Measurements from ENCODE around the gene SIGLEC11. TPM values are rescaled to one million over a fixed set of nuclear protein-coding genes. Genes with fewer than 3 reads are reported as not detected.

SIGLEC11 gene
- polyA plus RNA-seq, 1 donor from 2014 or later: not detected

DNA sequence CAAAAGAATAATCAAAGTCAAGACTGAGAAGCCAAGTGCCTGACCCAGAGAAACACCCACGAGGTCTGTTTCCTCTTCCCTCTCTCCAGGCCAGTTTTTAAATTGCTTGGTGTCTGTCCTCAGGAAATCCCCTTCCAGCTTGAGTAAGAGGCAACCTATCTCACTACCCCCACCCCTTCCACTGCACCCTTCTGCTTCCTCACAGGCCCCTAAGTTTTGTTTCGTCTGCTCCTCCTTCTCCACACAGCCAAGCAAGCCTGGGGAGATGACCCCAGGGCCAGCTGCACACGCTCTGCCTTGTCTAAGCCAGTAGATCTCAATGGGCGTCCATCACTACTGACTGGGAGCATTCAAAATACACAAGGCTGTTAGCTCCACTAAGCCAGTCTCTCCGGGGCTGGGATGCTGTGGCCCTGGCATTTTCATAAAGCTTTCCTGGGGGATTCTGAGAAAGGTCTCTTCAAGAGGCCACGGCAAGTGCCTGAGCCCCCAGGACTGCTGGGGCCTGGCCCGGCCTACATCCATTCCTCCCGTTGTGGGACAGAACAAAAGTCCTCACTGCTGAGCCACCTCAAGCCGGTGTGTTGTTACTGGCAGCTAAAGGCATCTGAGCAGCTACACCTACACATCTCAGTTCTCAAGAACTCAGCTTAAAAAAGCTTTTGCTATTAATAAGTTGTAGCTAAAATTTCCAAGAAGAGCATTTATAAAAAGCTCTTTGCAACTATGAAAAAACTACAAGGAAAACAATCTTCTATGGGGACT is 49.4 kb downstream of the SIGLEC11 start:
- Histone ChIP-seq H3K9me3 (ENCODE audit: low read length) (no peaks in the 10 kb centered on the region), H3K27ac (ENCODE audit: low read length) (no peak overlapping the region), H3K9ac (ENCODE audit: low read length) (no peak overlapping the region), H3K4me3 (ENCODE audit: low read length) (no peak overlapping the region), H3K4me2 (ENCODE audit: low read length) (no peak overlapping the region), H4K20me1 (ENCODE audit: insufficient read depth) (no peaks in the 10 kb centered on the region), H3K79me2 (replicated peaks; ENCODE audit: insufficient read depth, low read length) (no peaks in the 10 kb centered on the region), H3F3A (ENCODE audit: insufficient read depth, low read length, poor library complexity, severe bottlenecking) (no peaks in the 10 kb centered on the region), H2AFZ (ENCODE audit: low read depth, low read length) (no peak overlapping the region), H3K36me3 (ENCODE audit: insufficient read depth, low read length) (no peaks in the 10 kb centered on the region), H3K9me2 (ENCODE audit: insufficient read depth, low read length) (no peaks in the 10 kb centered on the region), H3K27me3 (ENCODE audit: insufficient read depth, low read depth, low read length) (no peaks in the 10 kb centered on the region)
- TF ChIP-seq TAF1 (IDR thresholded peaks at IDR 0.05; ENCODE audit: low read depth): no peak
- TF ChIP-seq, protein P1, sequence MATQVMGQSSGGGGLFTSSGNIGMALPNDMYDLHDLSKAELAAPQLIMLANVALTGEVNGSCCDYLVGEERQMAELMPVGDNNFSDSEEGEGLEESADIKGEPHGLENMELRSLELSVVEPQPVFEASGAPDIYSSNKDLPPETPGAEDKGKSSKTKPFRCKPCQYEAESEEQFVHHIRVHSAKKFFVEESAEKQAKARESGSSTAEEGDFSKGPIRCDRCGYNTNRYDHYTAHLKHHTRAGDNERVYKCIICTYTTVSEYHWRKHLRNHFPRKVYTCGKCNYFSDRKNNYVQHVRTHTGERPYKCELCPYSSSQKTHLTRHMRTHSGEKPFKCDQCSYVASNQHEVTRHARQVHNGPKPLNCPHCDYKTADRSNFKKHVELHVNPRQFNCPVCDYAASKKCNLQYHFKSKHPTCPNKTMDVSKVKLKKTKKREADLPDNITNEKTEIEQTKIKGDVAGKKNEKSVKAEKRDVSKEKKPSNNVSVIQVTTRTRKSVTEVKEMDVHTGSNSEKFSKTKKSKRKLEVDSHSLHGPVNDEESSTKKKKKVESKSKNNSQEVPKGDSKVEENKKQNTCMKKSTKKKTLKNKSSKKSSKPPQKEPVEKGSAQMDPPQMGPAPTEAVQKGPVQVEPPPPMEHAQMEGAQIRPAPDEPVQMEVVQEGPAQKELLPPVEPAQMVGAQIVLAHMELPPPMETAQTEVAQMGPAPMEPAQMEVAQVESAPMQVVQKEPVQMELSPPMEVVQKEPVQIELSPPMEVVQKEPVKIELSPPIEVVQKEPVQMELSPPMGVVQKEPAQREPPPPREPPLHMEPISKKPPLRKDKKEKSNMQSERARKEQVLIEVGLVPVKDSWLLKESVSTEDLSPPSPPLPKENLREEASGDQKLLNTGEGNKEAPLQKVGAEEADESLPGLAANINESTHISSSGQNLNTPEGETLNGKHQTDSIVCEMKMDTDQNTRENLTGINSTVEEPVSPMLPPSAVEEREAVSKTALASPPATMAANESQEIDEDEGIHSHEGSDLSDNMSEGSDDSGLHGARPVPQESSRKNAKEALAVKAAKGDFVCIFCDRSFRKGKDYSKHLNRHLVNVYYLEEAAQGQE (IDR thresholded peaks at IDR 0.05; ENCODE audit: borderline replicate concordance): no peak
- TF ChIP-seq RAD21 (conservative IDR thresholded peaks at IDR 0.05): no peak
- TF ChIP-seq, protein P2, sequence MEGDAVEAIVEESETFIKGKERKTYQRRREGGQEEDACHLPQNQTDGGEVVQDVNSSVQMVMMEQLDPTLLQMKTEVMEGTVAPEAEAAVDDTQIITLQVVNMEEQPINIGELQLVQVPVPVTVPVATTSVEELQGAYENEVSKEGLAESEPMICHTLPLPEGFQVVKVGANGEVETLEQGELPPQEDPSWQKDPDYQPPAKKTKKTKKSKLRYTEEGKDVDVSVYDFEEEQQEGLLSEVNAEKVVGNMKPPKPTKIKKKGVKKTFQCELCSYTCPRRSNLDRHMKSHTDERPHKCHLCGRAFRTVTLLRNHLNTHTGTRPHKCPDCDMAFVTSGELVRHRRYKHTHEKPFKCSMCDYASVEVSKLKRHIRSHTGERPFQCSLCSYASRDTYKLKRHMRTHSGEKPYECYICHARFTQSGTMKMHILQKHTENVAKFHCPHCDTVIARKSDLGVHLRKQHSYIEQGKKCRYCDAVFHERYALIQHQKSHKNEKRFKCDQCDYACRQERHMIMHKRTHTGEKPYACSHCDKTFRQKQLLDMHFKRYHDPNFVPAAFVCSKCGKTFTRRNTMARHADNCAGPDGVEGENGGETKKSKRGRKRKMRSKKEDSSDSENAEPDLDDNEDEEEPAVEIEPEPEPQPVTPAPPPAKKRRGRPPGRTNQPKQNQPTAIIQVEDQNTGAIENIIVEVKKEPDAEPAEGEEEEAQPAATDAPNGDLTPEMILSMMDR (IDR thresholded peaks at IDR 0.05; ENCODE audit: poor library complexity, severe bottlenecking): no peak
- no peak for TF ChIP-seq POLR2AphosphoS5 (IDR thresholded peaks at IDR 0.05)
- no peak for TF ChIP-seq EP300 (conservative IDR thresholded peaks at IDR 0.05; ENCODE audit: poor library complexity, severe bottlenecking)
- no peak for TF ChIP-seq SMC3 (conservative IDR thresholded peaks at IDR 0.05; ENCODE audit: poor library complexity)
- TF ChIP-seq MXI1 (conservative IDR thresholded peaks at IDR 0.05; ENCODE audit: poor library complexity, severe bottlenecking): no peak
- no peak for TF ChIP-seq EZH2 (IDR thresholded peaks at IDR 0.05; ENCODE audit: borderline replicate concordance, insufficient read depth, low read length, poor library complexity, severe bottlenecking)

DNA sequence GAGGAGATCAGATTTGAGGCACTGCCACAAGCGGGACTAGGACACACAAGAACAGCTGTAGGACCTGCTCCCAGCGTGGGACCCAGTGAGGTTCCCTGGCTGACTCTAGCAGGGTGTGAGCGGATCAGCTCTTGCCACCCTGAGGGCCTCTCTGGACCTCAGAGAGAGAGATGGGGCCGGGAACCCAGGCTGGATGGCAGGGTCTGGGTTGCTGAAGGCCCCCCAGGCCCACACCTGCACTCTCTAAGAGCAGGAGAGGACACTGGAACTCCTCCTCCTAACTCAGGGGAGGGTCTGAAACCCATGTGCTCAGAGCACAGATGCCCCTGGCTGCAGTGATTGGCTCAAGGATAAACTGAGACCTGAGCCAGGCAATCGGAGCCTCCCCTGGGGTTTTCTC is 50.8 kb downstream of the SIGLEC11 start:
- no peaks in the 10 kb centered on the region for H3K79me2 ChIP-seq (replicated peaks; ENCODE audit: insufficient read depth, low read length)
- TF ChIP-seq EP300 (conservative IDR thresholded peaks at IDR 0.05; ENCODE audit: poor library complexity, severe bottlenecking) (no peak), SMC3 (conservative IDR thresholded peaks at IDR 0.05; ENCODE audit: poor library complexity) (no peak), POLR2AphosphoS5 (IDR thresholded peaks at IDR 0.05) (no peak), TAF1 (IDR thresholded peaks at IDR 0.05; ENCODE audit: low read depth) (no peak), RAD21 (conservative IDR thresholded peaks at IDR 0.05) (no peak), EZH2 (IDR thresholded peaks at IDR 0.05; ENCODE audit: borderline replicate concordance, insufficient read depth, low read length, poor library complexity, severe bottlenecking) (no peak), MXI1 (conservative IDR thresholded peaks at IDR 0.05; ENCODE audit: poor library complexity, severe bottlenecking) (no peak)
- TF ChIP-seq, protein P2 (IDR thresholded peaks at IDR 0.05; ENCODE audit: poor library complexity, severe bottlenecking): no peak
- TF ChIP-seq, protein P1 (IDR thresholded peaks at IDR 0.05; ENCODE audit: borderline replicate concordance): no peak
- H3K9me2 ChIP-seq (ENCODE audit: insufficient read depth, low read length): no peaks in the 10 kb centered on the region
- no peaks in the 10 kb centered on the region for H3F3A ChIP-seq (ENCODE audit: insufficient read depth, low read length, poor library complexity, severe bottlenecking)
- no peak overlapping the region for H3K9ac ChIP-seq (ENCODE audit: low read length)
- H4K20me1 ChIP-seq (ENCODE audit: insufficient read depth): no peaks in the 10 kb centered on the region
- no peak overlapping the region for H3K4me2 ChIP-seq (ENCODE audit: low read length)
- no peaks in the 10 kb centered on the region for H3K27me3 ChIP-seq (ENCODE audit: insufficient read depth, low read depth, low read length)
- no peaks in the 10 kb centered on the region for H3K36me3 ChIP-seq (ENCODE audit: insufficient read depth, low read length)
- no peak overlapping the region for H2AFZ ChIP-seq (ENCODE audit: low read depth, low read length)
- H3K9me3 ChIP-seq (ENCODE audit: low read length): no peaks in the 10 kb centered on the region
- no peak overlapping the region for H3K4me3 ChIP-seq (ENCODE audit: low read length)
- no peak overlapping the region for H3K27ac ChIP-seq (ENCODE audit: low read length)

Data from neural cell (in vitro differentiated cells).